Stimulated activated CD8-positive, alpha-beta memory T cell treated with anti-CD3 and anti-CD28 coated beads, Interleukin-2, amount 100 ng/mL, for 1 hour (primary cell): ENCODE results near the gene NOS3.
"Not testable (repeated sequence)": the region's sequence is repeated elsewhere in the genome, so short reads cannot be mapped to it uniquely, and the experiment has no call there.

Experiments used
- DNase-seq, 2 donors: peaks; one replicate each; pipeline ENCODE4 v3.0.0-alpha.2; 2020; ENCODE audit warnings: low read depth in 2 of 2

Gene NOS3

DNA sequence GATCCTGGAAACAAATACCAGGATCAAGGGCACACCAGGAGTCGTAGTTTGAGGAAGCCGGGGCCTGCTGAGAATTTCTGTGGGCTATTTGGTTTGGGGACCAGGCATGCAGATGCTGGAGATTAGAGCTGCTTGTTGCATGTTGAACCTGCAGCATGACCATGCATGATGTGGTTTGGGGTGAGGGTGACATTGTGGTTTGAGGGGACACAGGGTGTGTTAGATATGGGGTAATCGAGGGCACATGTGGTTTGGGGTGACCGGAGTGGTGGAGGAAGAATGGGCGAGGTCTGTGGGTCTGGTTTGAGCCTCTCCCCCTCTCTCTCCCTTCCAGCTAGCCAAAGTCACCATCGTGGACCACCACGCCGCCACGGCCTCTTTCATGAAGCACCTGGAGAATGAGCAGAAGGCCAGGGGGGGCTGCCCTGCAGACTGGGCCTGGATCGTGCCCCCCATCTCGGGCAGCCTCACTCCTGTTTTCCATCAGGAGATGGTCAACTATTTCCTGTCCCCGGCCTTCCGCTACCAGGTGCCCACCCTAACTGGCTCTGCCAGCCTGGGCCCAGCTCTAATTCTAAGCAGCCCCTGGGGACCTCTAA is 10.2 kb downstream of the NOS3 start:
- DNase-seq: no peak

DNA sequence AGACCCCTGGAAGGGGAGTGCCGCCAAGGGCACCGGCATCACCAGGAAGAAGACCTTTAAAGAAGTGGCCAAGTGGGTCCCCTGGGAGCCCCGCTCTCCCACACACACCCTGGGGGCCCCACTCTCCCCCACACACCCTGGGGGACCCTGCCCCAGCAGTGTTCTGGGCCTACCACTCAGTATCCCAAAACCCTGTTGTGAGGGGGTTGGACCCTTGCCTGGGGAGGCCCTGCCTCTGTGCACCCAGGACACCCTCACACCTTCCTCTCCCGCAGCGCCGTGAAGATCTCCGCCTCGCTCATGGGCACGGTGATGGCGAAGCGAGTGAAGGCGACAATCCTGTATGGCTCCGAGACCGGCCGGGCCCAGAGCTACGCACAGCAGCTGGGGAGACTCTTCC is 10.7 kb downstream of the NOS3 start:
- DNase-seq: no peak

DNA sequence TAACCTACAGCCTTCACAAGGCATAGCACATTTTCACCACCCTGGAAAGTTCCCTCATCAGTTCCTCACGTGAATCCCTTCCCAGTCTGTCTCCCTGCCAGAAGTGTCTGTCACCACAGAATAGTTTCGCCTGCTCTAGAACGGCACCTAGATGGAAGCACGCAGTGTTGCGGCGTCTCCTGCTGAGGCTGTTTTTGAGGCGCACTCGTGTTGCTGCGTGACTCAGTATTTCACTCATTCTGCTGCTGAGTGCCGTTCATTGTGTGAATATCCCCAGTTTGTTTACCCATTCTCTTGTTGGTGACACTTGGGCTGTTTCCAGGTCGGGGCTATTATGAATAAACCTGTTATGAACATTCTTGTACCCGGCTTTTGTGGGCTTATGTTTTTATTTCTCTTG is 12.8 kb downstream of the NOS3 start:
- DNase-seq: no peak

DNA sequence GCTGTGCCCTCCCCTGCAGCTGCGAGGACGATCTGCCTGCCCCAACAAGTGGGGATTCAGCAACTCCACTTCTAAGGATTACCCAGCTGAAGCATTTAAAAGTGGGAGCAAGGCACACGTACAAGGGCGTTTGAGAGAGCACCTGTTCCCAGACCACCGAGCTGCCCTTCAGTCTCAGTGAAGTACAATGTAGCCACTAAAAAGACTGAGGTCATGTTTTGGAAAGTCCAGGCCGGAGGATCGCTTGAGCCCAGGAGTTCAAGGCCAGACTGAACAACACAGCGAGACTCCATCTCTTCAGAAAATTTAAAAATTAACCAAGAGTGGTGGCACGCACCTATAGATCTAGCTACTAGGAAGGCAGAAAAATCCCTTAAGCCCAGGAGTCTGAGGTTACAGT is 14.7 kb downstream of the NOS3 start:
- DNase-seq: no peak

DNA sequence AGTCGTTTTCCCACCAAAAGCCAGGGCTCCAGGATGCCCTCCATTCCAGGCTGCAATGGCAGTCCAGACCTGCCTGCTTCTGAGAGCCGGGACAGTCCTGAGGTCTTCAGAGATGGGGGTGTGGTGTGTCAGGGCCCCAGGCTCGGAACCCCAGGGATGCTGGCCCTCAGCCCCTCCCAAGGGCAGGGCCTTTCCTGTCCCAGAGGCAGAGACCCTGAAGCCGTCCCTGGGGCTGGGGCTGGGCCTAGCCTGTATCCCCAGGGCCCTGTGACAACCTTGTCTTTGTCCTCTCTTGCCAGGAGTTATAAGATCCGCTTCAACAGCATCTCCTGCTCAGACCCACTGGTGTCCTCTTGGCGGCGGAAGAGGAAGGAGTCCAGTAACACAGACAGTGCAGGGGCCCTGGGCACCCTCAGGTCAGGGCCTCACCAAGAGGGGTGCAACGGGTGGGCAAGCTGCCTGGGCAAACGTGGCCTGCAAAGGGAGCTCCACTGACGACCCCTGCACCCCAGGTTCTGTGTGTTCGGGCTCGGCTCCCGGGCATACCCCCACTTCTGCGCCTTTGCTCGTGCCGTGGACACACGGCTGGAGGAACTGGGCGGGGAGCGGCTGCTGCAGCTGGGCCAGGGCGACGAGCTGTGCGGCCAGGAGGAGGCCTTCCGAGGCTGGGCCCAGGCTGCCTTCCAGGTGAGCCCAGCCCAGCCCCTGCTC is 15.9 kb downstream of the NOS3 start:
- DNase-seq: no peak

DNA sequence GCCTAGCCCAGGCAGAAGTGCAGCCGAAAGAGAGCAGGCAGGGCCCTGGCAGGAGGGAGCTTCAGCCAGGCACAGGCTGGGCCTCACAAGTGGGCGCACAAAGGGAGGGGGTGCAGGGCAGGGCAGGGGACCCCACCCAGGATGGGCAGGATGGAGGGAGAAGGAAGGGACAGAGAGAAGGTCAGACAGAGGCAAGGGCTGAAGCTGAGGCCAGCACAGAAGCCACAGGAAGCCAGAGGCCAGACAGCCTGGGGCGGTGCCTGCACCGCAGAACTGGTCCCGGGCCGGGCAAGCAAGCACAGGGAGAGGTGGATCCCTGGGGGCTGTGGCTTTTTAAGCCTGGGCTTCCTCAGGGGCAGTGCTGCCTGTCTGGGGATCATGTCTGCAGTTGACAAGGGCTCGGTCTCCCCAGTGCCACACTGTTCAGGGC is 16.7 kb downstream of the NOS3 start:
- no peak for DNase-seq

DNA sequence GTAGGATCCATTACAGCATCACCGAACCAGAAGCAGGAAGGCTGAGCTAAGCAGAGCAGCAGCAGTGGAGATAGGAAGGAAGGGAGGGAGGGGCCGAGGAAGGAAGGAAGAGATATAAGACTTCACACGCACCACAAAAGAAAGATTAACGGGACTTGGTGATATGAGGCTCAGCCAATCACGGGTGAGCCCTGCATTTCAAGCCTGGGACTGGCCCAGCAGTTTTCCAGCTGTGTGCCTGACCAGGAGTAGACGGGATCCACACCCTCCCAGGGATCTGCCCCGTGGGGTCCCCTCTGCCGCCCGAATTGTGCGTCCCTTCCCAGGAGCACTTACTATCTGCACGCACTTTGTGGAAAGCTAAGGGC is 17.3 kb downstream of the NOS3 start:
- DNase-seq: no peak

DNA sequence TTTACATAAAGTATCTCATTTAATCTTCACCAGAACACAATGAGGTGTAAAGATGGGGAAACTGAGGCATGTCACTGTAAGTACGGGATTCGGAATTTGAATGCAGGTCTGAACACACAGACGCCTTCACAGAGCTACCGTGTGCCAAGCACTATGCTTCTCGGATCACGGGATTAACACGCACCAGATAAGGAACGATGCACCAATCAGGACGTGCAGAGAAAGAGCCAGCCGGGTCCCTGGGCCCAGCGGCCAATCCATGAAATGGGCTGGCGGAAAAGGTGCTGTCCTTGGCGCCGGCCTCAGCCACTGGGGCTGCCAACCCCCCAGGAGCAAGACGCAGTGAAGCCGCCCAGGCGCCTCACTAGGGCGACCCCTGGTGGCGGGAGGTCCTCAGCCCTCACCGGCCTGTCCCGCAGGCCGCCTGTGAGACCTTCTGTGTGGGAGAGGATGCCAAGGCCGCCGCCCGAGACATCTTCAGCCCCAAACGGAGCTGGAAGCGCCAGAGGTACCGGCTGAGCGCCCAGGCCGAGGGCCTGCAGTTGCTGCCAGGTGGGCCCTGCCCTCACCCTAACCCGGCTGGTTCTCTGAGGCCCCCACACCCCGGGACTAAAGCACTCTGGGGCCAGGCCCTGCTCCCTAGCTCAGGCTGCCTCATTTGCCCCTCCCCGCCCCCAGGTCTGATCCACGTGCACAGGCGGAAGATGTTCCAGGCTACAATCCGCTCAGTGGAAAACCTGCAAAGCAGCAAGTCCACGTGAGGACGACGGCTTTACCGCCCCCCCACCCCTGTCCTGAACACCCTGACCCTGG is 17.9 kb downstream of the NOS3 start:
- peak; percentile 62 to 65 for DNase-seq

DNA sequence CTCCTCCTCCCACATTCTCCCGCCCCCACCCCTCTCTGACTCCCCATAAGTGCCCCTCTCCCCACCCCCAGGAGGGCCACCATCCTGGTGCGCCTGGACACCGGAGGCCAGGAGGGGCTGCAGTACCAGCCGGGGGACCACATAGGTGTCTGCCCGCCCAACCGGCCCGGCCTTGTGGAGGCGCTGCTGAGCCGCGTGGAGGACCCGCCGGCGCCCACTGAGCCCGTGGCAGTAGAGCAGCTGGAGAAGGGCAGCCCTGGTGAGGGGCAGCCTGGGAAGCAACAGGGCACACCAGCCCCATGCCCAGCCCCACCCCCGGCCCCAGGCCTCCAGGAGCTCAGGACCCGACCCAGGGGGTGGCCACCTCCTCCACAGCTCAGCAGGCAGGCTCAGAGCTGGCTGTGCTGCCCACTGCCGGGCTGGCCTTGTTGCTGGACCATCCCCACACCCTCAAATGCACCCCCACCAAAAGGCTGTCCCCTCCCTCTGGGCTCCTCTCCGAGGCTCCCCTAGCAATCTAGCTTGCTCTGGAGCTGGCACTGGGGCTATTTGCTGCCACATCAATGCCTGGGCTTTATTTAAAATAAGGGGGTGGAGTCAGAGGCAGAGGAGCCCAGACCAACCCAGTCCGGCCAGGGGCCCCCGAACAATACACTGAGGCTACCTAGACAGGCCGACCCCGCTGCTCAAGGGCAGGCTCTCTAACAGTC is 18.7 kb downstream of the NOS3 start:
- no peak for DNase-seq

DNA sequence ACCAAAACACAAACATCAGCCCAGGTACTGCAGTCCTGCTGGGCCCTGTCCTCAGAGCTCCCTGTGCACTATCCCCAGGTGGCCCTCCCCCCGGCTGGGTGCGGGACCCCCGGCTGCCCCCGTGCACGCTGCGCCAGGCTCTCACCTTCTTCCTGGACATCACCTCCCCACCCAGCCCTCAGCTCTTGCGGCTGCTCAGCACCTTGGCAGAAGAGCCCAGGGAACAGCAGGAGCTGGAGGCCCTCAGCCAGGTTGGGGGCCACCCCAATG is 19.2 kb downstream of the NOS3 start:
- no peak for DNase-seq

DNA sequence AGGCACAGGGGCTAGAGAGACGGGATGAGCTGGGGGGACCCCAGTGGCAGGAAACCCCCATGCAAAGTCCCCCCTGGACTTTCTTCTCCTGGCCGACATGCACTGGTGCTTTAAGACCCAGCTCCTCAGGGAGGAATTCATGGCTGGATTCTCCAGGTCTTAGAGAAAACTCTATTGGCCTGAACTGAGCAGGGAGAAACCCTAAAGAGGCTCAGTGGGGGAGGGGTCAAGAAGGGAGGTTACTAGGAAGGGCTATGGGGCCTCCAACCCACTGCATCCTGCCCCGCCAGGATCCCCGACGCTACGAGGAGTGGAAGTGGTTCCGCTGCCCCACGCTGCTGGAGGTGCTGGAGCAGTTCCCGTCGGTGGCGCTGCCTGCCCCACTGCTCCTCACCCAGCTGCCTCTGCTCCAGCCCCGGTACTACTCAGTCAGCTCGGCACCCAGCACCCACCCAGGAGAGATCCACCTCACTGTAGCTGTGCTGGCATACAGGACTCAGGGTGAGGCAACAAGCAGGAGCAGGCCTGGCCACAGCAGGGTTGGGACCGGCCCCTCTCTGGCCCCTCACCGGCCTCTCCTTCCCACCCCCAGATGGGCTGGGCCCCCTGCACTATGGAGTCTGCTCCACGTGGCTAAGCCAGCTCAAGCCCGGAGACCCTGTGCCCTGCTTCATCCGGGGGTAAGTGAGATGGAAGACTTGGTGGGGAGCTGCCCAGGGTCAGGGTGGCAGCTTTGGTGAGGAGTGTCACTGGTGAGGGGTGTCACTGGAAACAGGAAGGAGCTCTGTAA is 19.7 kb downstream of the NOS3 start:
- no peak for DNase-seq

DNA sequence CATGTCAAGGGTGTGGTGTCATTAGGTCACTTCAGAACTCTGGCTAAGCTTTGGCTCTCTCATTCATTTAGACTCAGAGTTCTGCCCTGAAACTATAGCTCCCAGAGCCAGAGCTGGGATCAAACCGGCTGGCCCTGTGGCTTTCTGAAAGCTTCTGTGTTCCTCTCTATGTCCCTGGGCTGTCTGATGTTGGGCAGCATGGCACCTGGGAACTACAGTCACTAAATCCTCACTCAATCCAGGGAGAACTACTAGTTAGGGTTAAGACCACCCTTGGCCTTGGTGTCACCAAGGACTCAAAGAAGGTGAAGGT is 20.2 kb downstream of the NOS3 start:
- DNase-seq: no peak

DNA sequence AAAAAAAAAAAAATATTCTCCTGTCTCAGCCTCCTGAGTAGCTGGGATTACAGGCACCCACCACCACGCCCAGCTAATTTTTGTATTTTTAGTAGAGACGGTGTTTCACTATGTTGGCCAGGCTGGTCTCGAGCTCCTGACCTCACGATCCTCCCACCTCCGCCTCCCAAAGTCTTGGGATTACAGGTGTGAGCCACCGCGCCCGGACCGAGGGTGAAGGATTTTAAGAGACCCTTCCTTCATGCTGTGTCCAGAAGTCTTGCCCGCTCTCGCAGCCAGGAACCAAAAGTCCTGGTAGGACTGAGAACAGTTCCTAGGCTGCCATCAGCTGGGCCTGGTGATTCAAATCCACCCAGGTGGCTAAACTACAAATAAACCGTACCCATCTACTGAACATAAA is 20.8 kb downstream of the NOS3 start:
- DNase-seq: not testable (repeated sequence)

DNA sequence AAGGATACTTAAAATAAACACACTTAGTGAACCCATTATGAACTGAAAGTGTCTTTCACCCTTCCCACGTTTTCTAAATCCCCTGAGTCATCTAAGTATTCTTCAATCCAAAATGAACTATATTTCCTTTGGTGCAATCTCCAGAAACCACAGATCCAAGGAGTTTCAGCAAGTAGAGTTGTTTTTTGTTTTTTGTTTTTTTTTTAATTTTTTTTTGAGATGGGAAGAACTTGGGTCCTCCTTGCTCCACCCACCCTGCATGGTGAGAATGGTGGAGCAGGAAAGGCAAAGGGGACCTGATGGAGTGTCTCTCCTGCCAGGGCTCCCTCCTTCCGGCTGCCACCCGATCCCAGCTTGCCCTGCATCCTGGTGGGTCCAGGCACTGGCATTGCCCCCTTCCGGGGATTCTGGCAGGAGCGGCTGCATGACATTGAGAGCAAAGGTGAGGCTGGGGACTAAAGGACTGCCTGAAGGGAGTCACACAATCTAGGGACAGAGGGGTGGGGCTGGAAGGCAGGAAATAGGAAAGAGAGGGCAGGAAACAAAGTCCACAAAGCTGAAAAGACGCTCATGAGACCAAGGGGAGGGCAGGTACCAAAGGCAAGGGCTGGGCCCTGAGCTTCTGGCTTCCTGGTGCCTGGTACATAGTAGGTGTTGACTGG is 21.3 kb downstream of the NOS3 start:
- DNase-seq: no peak

DNA sequence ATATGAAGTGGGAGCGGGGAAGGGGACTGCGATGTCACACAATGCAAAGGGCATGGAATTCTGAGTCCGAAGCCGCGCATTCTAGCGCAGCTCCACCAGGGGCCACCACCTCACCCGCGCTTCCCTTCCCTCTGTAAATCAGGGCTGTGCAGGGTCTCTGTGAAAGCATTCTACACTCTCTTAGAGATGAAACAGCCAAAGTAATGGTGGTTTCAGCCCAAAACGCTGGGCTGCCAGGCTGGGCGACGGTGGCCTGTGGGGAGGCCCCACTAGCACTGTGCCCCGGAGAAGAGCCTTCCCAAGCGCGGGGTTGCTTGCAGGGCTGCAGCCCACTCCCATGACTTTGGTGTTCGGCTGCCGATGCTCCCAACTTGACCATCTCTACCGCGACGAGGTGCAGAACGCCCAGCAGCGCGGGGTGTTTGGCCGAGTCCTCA is 22.1 kb downstream of the NOS3 start:
- DNase-seq: no peak

DNA sequence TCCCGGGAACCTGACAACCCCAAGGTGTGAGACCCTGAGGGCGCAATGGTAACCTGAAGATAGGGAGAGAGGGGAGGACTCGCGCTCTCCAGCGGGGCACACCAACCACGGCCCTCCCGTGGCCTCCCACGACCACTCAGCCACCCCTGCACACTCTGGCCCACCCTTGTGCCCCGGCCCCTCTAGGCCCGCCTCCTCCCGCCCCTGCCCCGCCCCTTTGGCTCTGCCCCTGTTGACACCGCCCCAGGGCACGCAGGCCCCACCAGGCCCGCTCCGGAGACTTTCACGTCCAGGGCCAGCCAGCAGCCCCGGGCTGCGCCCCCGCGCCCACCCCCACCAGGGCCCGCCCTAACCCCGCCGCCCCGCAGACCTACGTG is 22.5 kb downstream of the NOS3 start:
- DNase-seq: no peak

DNA sequence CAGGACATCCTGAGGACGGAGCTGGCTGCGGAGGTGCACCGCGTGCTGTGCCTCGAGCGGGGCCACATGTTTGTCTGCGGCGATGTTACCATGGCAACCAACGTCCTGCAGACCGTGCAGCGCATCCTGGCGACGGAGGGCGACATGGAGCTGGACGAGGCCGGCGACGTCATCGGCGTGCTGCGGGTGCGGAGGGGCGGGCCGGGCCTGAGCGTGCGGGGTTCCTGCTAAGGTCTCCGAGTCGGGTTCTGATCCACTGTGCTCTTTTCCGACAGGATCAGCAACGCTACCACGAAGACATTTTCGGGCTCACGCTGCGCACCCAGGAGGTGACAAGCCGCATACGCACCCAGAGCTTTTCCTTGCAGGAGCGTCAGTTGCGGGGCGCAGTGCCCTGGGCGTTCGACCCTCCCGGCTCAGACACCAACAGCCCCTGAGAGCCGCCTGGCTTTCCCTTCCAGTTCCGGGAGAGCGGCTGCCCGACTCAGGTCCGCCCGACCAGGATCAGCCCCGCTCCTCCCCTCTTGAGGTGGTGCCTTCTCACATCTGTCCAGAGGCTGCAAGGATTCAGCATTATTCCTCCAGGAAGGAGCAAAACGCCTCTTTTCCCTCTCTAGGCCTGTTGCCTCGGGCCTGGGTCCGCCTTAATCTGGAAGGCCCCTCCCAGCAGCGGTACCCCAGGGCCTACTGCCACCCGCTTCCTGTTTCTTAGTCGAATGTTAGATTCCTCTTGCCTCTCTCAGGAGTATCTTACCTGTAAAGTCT is 23.1 kb downstream of the NOS3 start:
- peak; percentile 59 to 78 for DNase-seq

DNA sequence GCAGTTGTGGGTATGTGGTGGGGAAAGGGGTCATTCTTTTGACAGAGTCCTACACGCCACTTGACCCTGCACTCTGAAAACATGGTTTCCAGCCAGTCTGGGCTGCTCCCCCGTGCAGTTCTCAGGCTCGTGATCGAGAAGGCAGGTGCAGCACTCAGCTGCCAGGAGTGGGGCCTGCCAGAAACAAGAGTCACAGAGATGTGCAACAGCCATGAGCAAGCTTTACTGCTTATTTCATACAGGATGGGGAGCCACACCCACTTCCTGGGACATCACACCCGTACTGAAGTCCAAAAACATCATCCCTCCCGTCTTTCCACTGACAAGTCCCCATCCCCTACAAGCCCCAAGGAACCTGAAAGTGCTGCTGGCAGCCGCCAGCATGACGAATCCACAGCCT is 24.1 kb downstream of the NOS3 start:
- DNase-seq: no peak

DNA sequence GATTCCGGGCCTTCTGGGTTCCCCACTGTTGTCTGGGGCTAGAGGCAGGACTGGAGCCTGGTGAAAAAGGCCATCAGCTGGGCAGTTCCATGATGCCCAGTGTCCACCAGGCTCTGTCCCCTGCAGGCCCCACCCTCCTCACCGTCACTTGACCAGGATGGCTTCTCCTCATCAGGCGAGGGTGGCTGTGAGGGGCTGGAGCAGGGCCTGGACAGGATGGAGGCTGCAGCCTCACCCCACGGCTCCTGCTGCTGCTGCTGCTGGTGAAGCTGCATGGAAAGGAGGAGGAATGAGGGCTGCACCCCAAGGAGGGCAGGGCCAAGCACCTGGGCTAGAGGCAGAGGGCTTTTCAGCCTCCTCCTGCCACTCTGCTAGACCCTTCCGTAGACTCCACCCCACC is 25.1 kb downstream of the NOS3 start:
- no peak for DNase-seq

DNA sequence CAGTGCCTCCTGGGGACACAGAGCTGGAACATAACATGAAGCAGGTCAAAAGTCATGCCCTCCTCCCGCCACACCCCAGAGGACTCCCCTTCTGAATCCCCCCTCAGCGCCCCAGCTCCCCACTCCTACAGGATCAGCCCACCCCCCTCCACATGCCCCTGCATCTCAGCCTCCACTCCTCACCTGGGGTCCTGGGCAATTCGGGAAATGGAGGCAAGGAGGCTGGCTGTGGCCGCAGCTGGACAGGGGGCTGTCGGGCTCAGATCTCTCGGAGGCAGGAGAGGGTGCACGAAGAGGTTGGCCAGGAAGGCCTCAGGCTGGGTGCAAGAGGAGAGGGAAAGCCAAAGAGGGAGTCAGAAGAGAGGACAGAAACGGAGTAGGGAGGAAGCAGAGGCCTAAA is 25.7 kb downstream of the NOS3 start:
- no peak for DNase-seq

DNA sequence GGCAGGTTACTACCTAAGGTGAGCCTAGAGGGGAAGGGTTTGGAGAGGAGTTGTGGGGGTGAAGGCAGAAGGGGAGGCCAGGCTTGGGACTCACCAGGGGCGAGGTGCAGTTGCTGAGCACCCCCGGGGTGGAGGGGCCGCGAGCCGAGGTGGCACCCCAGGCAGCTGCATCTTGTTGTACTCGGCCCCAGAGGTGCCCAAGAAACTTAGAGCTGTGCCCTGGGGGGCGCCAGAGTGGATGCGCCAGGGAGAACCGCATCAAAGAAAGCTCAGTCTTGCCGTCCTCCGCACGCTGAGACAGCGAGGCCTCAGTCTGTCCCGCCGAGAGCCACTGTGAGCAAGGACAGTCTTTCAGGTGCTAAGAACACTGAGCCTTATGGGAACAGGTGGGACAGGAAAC is 26.1 kb downstream of the NOS3 start:
- no peak for DNase-seq
